OCI-LY1 (cell line): ENCODE data around the gene METTL1.
"Not testable (repeated sequence)": the region's sequence is repeated elsewhere in the genome, so short reads cannot be mapped to it uniquely, and the experiment has no call there.

Experiments
- H2AFZ ChIP-seq: fragments of 200-600 bp; sonication (generic), shearing (Covaris generic); 2 replicates; pipeline ENCODE4 v1.6.0; 2014; ENCODE audit warnings: antibody characterized with exemption, mild to moderate bottlenecking, low read length
- H3F3A ChIP-seq: fragments of 200-600 bp; sonication (generic), shearing (Covaris generic); 2 replicates; pipeline ENCODE4 v1.6.0; 2014; ENCODE audit warnings: mild to moderate bottlenecking, antibody characterized with exemption, low read length, moderate library complexity; ENCODE audit not compliant: insufficient read depth
- H3K27ac ChIP-seq: fragments of 200-600 bp; sonication (generic); 2 replicates; pipeline ENCODE4 v1.5.1; 2014; ENCODE audit warnings: low read length, mixed run types, mild to moderate bottlenecking, low read depth; ENCODE audit not compliant: poor library complexity, severe bottlenecking
- H3K27me3 ChIP-seq: fragments of 200-600 bp; sonication (generic); 2 replicates; pipeline ENCODE4 v1.6.0; 2014; ENCODE audit warnings: antibody characterized with exemption, mild to moderate bottlenecking, low read length, moderate library complexity; ENCODE audit not compliant: insufficient read depth
- H3K36me3 ChIP-seq: fragments of 200-600 bp; sonication (generic); 2 replicates; pipeline ENCODE4 v1.6.1; 2014; ENCODE audit warnings: mild to moderate bottlenecking, antibody characterized with exemption, low read length, moderate library complexity, mixed read lengths; ENCODE audit not compliant: insufficient read depth
- H3K4me1 ChIP-seq: fragments of 200-600 bp; sonication (generic); 2 replicates; pipeline ENCODE4 v1.5.1; 2014; ENCODE audit warnings: mild to moderate bottlenecking, low read length, moderate library complexity; ENCODE audit not compliant: insufficient read depth, severe bottlenecking
- H3K4me2 ChIP-seq: fragments of 200-600 bp; sonication (generic), shearing (Covaris generic); 2 replicates; pipeline ENCODE4 v1.6.1; 2014; ENCODE audit warnings: low read length
- H3K4me3 ChIP-seq: fragments of 200-600 bp; sonication (generic); 2 replicates; pipeline ENCODE4 v1.5.1; 2014; ENCODE audit warnings: low read length, low read depth, mild to moderate bottlenecking, mixed read lengths; ENCODE audit not compliant: poor library complexity, severe bottlenecking
- H3K79me2 ChIP-seq: fragments of 200-600 bp; shearing (Covaris generic); 2 replicates; pipeline ENCODE4 v1.6.1; 2016; ENCODE audit warnings: mixed run types, low read length, mixed read lengths; ENCODE audit not compliant: insufficient read depth
- H3K9ac ChIP-seq: fragments of 200-600 bp; sonication (generic), shearing (Covaris generic); 2 replicates; pipeline ENCODE4 v1.6.1; 2014; ENCODE audit warnings: mild to moderate bottlenecking, low read length, mixed read lengths
- H3K9me2 ChIP-seq: fragments of 200-600 bp; sonication (generic), shearing (Covaris generic); 2 replicates; pipeline ENCODE4 v1.6.1; 2014; ENCODE audit warnings: low read depth, mild to moderate bottlenecking, low read length, mixed read lengths
- H3K9me3 ChIP-seq: fragments of 200-600 bp; shearing (Covaris generic); 2 replicates; pipeline ENCODE4 v1.6.1; 2014; ENCODE audit warnings: low read length, mixed read lengths
- H4K20me1 ChIP-seq: fragments of 200-600 bp; sonication (generic), shearing (Covaris generic); 2 replicates; pipeline ENCODE4 v1.6.0; 2016; ENCODE audit warnings: mild to moderate bottlenecking, low read length; ENCODE audit not compliant: insufficient read depth
- CTCF ChIP-seq: fragments of 200-600 bp; sonication (generic), shearing (Covaris generic); IDR thresholded peaks from 2 replicates; pipeline ENCODE4 v1.5.1; 2017; ENCODE audit warnings: mild to moderate bottlenecking, antibody characterized with exemption, low read length, moderate library complexity, mixed read lengths
- EZH2 ChIP-seq: fragments of 200-600 bp; sonication (generic), shearing (Covaris generic); IDR thresholded peaks from 2 replicates; pipeline ENCODE4 v1.8.0; 2017; ENCODE audit warnings: borderline replicate concordance, mixed run types, mild to moderate bottlenecking, antibody characterized with exemption, low read length, moderate library complexity, mixed read lengths

Gene METTL1

GRCh38 chr12:57775044-57775443 lies 3.1 kb upstream of the METTL1 start:
- Histone ChIP-seq H3K27me3 (no peaks in the 10 kb centered on the region), H3K4me2 (no peak overlapping the region), H3F3A (no peaks in the 10 kb centered on the region), H3K9me3 (no peaks in the 10 kb centered on the region), H4K20me1 (no peaks in the 10 kb centered on the region), H3K79me2 (no peaks in the 10 kb centered on the region), H3K36me3 (peaks cover 9% of the 10 kb centered on the region), H3K9ac (no peak overlapping the region), H3K4me1 (peaks cover 18% of the 10 kb centered on the region), H3K9me2 (no peaks in the 10 kb centered on the region), H3K4me3 (no peak overlapping the region), H2AFZ (no peak overlapping the region), H3K27ac (no peak overlapping the region)
- TF ChIP-seq EZH2 (no peak), CTCF (no peak)

- peaks cover 13% of the 10 kb centered on the region for H3K36me3 ChIP-seq
- H3F3A ChIP-seq, H3K9me3 ChIP-seq, H3K4me2 ChIP-seq, H3K27ac ChIP-seq, H3K9ac ChIP-seq, H3K4me3 ChIP-seq, H3K79me2 ChIP-seq, H4K20me1 ChIP-seq, H3K9me2 ChIP-seq, H3K27me3 ChIP-seq, H2AFZ ChIP-seq: not testable (repeated sequence)
- peaks cover 18% of the 10 kb centered on the region for H3K4me1 ChIP-seq
These were observed 2.7 kb upstream of the METTL1 start for GRCh38 chr12:57774634-57775033.

GRCh38 chr12:57772429-57773322 lies 771 bp upstream of the METTL1 start, which contains the start of gene EEF1AKMT3:
EEF1AKMT3 (plus strand) TSS chr12:57772614; CDS start chr12:57772725, 111 bp downstream.
- Histone ChIP-seq H3K9me3 (no peaks in the 10 kb centered on the region), H4K20me1 (no peaks in the 10 kb centered on the region), H3F3A (no peaks in the 10 kb centered on the region), H3K27ac (peak within 1 kb of the TSS; percentile 8), H3K36me3 (peaks cover 32% of the 10 kb centered on the region), H3K4me2 (peak within 1 kb of the TSS; percentile 90), H3K9ac (peak within 1 kb of the TSS; percentile 72), H3K4me1 (peaks cover 18% of the 10 kb centered on the region), H3K4me3 (peak within 1 kb of the TSS; percentile 75), H3K27me3 (no peaks in the 10 kb centered on the region), H3K79me2 (no peaks in the 10 kb centered on the region), H2AFZ (peak within 1 kb of the TSS; percentile 43), H3K9me2 (no peaks in the 10 kb centered on the region)
- no peak for TF ChIP-seq EZH2
- TF ChIP-seq CTCF, result no peak
